Head of caudate nucleus (tissue), 42 donors: ENCODE data around the gene CYB5A.
"Not testable (repeated sequence)": the region's sequence is repeated elsewhere in the genome, so short reads cannot be mapped to it uniquely, and the experiment has no call there.

Experiments used
- DNase-seq, 42 donors: peaks; one replicate each; pipeline versions ENCODE4 v3.0.0 to v3.0.0-alpha.2; 2020 to 2021; ENCODE audit warnings: mixed read lengths in 7 of 42
- intact Hi-C: fragments of 100-400 bp; cut with DNase I; formaldehyde crosslinking; loops from one replicate; pipeline ENCODE4 v1.15.0; 2022

CYB5A gene

GRCh38 chr18:74303306-74303705, 11.5 kb upstream of the CYB5A start:
- intact Hi-C loops, result no loop called here

GRCh38 chr18:74299746-74300145, 8.0 kb upstream of the CYB5A start:
- intact Hi-C loops, result no loop called here
- DNase-seq, result no peak

More at GRCh38 chr18:74303306-74303705, 11.5 kb upstream of the CYB5A start:
- no peak for DNase-seq

GRCh38 chr18:74299162-74299561, 7.4 kb upstream of the CYB5A start:
- intact Hi-C loops, result no loop called here

GRCh38 chr18:74294526-74294925, 2.8 kb upstream of the CYB5A start:
- DNase-seq, result peak in 1 of 42 donors; percentile 38
- intact Hi-C loops, result no loop called here

More at GRCh38 chr18:74299162-74299561, 7.4 kb upstream of the CYB5A start:
- no peak for DNase-seq

DNA sequence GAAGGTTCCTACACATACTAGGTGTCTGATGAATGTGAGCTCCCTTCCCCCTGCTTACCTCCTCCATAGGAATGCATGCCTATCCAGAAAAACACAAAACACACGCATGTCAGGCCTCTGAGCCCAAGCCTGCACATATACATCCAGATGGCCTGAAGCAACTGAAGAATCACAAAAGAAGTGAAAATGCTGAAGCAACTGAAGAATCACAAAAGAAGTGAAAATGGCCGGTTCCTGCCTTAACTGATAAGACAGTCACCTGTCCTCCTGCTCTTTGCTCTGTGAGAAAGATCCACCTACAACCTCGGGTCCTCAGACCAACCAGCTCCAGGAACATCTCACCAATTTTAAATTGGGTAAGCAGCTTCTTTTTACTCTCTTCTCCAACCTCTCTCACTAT, 1.2 kb upstream of the CYB5A start:
- DNase-seq, intact Hi-C loops: not testable (repeated sequence)

GRCh38 chr18:74292541-74292858, 737 bp upstream of the CYB5A start:
- intact Hi-C loops, result no loop called here
- no peak for DNase-seq

GRCh38 chr18:74291472-74291770, 342 bp downstream of the CYB5A start:
- intact Hi-C loops, result no loop called here
- DNase-seq, result peak in 5 of 42 donors; percentile 22 to 49 (median 26)

- intact Hi-C loops, result no loop called here
- DNase-seq, result peak in 30 of 42 donors; percentile 15 to 62 (median 36)
These were observed 830 bp downstream of the CYB5A start for GRCh38 chr18:74290794-74291471.

- intact Hi-C loops, result no loop called here
- DNase-seq, result no peak
These were observed 1.7 kb downstream of the CYB5A start for GRCh38 chr18:74290021-74290420.

GRCh38 chr18:74289137-74289536, 2.6 kb downstream of the CYB5A start:
- intact Hi-C loops, result no loop called here
- DNase-seq, result no peak

DNA sequence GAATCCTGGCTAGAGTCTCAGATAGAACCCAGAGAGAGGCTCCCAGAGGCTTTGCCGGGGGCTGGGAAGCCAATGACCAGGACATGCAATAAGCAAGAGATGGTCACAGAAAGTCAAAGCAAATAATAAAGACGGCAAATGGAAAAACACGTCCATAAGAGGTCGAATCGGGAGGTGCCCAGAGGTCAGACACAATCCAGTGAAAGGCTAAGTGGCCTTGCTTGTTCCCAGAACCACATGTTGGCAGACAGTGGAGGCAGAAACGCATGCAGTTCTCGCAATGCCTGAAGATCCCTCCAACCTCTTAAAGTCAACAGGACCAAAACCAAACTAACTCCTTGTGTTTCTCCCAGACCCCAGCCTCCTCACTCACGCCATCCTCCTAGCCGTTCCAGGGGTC, 3.0 kb downstream of the CYB5A start:
- no peak for DNase-seq
- intact Hi-C loops, result no loop called here

DNA sequence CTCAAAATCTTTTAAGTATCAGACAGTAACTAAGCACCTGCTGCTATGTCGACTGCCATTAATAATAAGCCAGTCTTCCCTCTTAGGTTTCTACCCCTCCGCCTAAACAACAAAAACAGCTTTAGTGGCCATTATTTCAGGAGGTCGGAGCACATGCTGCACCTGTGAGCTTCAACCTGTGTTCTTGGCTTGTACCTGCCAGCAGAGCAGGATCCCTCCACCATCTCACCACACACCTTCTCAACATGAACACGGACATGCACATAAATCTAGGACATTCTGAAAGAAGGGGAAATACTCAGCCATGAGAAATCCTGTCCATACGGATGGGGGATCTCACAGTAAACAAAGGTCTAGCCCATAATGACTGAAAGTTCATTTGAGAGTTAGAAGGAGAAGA, 3.7 kb downstream of the CYB5A start:
- no peak for DNase-seq

DNA sequence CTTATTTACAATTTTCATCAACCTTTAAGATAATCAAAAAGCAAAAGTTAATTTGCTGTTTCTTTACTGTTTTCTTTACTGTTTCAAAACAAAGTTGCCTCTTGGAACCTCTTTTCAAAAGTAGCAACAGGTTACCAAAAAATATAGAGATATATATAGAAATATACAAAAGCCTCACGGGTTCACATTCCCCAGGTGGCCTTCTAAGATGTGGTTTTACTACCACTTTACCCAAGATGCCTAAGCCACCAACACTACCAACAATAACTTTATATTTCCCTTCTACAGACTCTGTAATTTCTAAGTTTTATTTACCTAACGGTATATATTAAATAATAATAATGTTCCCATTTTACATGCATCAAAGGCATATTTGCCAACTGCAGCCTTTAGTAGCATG, 4.9 kb downstream of the CYB5A start:
- intact Hi-C loops, result no loop called here
- DNase-seq, result no peak

More for the DNA sequence above, 3.7 kb downstream of the CYB5A start:
- intact Hi-C loops, result no loop called here

GRCh38 chr18:74286106-74286855, 5.5 kb downstream of the CYB5A start:
- no peak for DNase-seq
- intact Hi-C loops, result no loop called here

GRCh38 chr18:74285583-74285982, 6.2 kb downstream of the CYB5A start:
- intact Hi-C loops, DNase-seq: not testable (repeated sequence)

GRCh38 chr18:74284980-74285355, 6.8 kb downstream of the CYB5A start:
- no peak for DNase-seq
- intact Hi-C loops, result no loop called here

DNA sequence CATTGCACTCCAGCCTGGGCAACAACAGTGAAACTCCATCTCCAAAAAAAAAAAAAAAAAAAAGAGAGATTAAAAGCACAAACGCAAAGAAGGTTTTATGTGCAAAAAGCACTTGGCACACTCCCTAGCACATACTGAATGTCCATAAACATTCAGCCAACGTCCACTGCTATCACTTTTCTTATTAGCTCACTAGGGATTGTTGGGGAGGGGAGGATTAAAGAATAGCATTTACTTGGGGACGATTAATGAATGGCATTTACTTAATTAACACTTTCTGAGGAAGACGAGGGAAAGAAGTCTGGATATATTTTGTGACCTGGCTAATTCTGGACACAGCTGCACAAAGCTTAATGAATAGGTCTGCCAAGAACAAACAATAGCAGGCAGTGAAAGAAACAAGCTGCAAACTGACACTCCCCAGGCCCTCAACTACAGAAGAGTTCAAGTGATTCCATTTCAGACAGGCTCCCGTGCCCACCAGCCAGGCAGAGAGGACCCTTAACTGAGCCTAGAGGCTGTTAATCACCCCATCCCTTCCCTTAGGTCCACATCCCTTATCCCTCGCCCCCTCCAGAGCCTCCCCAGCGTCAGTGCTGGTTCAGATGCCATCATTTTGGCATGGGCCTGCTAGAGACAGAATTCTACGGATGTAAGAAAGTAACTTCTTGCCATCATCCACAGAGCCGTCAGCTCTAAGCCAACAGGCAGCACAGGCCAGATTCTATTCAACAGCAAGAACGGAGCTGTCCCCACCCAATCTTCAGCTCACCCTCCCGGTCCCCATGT, 7.4 kb downstream of the CYB5A start:
- peak in 6 of 42 donors; percentile 11 to 51 (median 33) for DNase-seq
- intact Hi-C loops, result no loop called here

- intact Hi-C loops, result no loop called here
- DNase-seq, result no peak
These were observed 8.1 kb downstream of the CYB5A start for GRCh38 chr18:74283646-74284045.

GRCh38 chr18:74282755-74283554, 8.8 kb downstream of the CYB5A start:
- intact Hi-C loops, result no loop called here

More at GRCh38 chr18:74282755-74283554, 8.8 kb downstream of the CYB5A start:
- DNase-seq, result no peak
